ENCODE results near the gene ZMIZ1.

ZMIZ1 gene

GRCh38 chr10:79051766-79052165 is 17.0 kb upstream of the ZMIZ1 start:
- in situ Hi-C loops (cut with HindIII; ENCODE audit: low sequenced_read_pairs) = no loop called here

- in situ Hi-C loops (cut with HindIII; ENCODE audit: low sequenced_read_pairs) = no loop called here
These were observed 16.3 kb upstream of the ZMIZ1 start for GRCh38 chr10:79052291-79053080.

- in situ Hi-C loops (cut with HindIII; ENCODE audit: low sequenced_read_pairs) = no loop called here
These were observed 15.7 kb upstream of the ZMIZ1 start for GRCh38 chr10:79053081-79053434.

- in situ Hi-C loops (cut with HindIII; ENCODE audit: low sequenced_read_pairs) = no loop called here
These were observed 15.1 kb upstream of the ZMIZ1 start for GRCh38 chr10:79053481-79054202.

GRCh38 chr10:79054203-79055099 is 14.3 kb upstream of the ZMIZ1 start:
- in situ Hi-C loops (cut with HindIII; ENCODE audit: low sequenced_read_pairs) = no loop called here

GRCh38 chr10:79055100-79055782 is 13.5 kb upstream of the ZMIZ1 start:
- in situ Hi-C loops (cut with HindIII; ENCODE audit: low sequenced_read_pairs) = no loop called here

- in situ Hi-C loops (cut with HindIII; ENCODE audit: low sequenced_read_pairs) = no loop called here
These were observed 12.9 kb upstream of the ZMIZ1 start for GRCh38 chr10:79055892-79056291.

GRCh38 chr10:79056361-79056735 is 12.4 kb upstream of the ZMIZ1 start:
- in situ Hi-C loops (cut with HindIII; ENCODE audit: low sequenced_read_pairs) = no loop called here

GRCh38 chr10:79056736-79057391 is 11.9 kb upstream of the ZMIZ1 start:
- in situ Hi-C loops (cut with HindIII; ENCODE audit: low sequenced_read_pairs) = no loop called here

- in situ Hi-C loops (cut with HindIII; ENCODE audit: low sequenced_read_pairs) = no loop called here
These were observed 11.1 kb upstream of the ZMIZ1 start for GRCh38 chr10:79057481-79058275.

- in situ Hi-C loops (cut with HindIII; ENCODE audit: low sequenced_read_pairs) = no loop called here
These were observed 9.6 kb upstream of the ZMIZ1 start for GRCh38 chr10:79058899-79059841.

- in situ Hi-C loops (cut with HindIII; ENCODE audit: low sequenced_read_pairs) = no loop called here
These were observed 8.8 kb upstream of the ZMIZ1 start for GRCh38 chr10:79059859-79060379.

GRCh38 chr10:79060641-79061255 is 8.0 kb upstream of the ZMIZ1 start:
- in situ Hi-C loops (cut with HindIII; ENCODE audit: low sequenced_read_pairs) = no loop called here

GRCh38 chr10:79061441-79062315 is 7.1 kb upstream of the ZMIZ1 start:
- in situ Hi-C loops (cut with HindIII; ENCODE audit: low sequenced_read_pairs) = no loop called here

GRCh38 chr10:79063071-79063491 is 5.7 kb upstream of the ZMIZ1 start:
- in situ Hi-C loops (cut with HindIII; ENCODE audit: low sequenced_read_pairs) = no loop called here

- in situ Hi-C loops (cut with HindIII; ENCODE audit: low sequenced_read_pairs) = no loop called here
These were observed 4.9 kb upstream of the ZMIZ1 start for GRCh38 chr10:79063661-79064492.

Data from endothelial cell of hepatic sinusoid (primary cell).